Left ventricle myocardium inferior (tissue), 1 donor: Measurements from ENCODE around the gene CSTPP1. TPM values are rescaled to one million over a fixed set of nuclear protein-coding genes. Genes with fewer than 3 reads are reported as not detected.

ENCODE experiments used
- DNase-seq: peaks from one replicate; pipeline ENCODE4 v3.0.0-alpha.2; 2020
- H3K27ac ChIP-seq: fragments of 200-600 bp; replicated peaks from 2 replicates; pipeline ENCODE4 v1.8.0; 2021
- H3K27me3 ChIP-seq: fragments of 200-600 bp; 2 replicates; pipeline ENCODE4 v1.8.0; 2021; ENCODE audit warnings: low read depth
- H3K36me3 ChIP-seq: fragments of 200-600 bp; 2 replicates; pipeline ENCODE4 v1.8.0; 2021
- H3K4me1 ChIP-seq: fragments of 200-600 bp; 2 replicates; pipeline ENCODE4 v1.8.0; 2021
- H3K4me3 ChIP-seq: fragments of 200-600 bp; 2 replicates; pipeline ENCODE4 v1.8.0; 2021; ENCODE audit warnings: mild to moderate bottlenecking, moderate library complexity
- H3K9me3 ChIP-seq: fragments of 200-600 bp; replicated peaks from 2 replicates; pipeline ENCODE4 v1.8.0; 2021
- intact Hi-C: fragments of 100-400 bp; cut with micrococcal nuclease; formaldehyde crosslinking; loops from one replicate; pipeline ENCODE4 v1.11.0; 2022
- total RNA-seq: library from RNA; stranded (reverse); fragmentation: NEBNext Ultra II Directional; extraction: Animal tissue kit (Norgen Biotek cat#: 25700); gene quantifications from one replicate; pipeline ENCODE4 v1.2.1, GENCODE V29; 2021
- TF ChIP-seq, protein P1 (sequence below): fragments of 200-600 bp; IDR thresholded peaks from 2 replicates; pipeline ENCODE4 v1.8.0; 2021; ENCODE audit warnings: antibody characterized with exemption, mild to moderate bottlenecking, borderline replicate concordance
- donor health status: DM: no; HTN: yes; CAD: no; lungs with severe emphysema.

The CSTPP1 gene
- total RNA-seq, 1 donor from 2014 or later = 12.9 TPM

DNA sequence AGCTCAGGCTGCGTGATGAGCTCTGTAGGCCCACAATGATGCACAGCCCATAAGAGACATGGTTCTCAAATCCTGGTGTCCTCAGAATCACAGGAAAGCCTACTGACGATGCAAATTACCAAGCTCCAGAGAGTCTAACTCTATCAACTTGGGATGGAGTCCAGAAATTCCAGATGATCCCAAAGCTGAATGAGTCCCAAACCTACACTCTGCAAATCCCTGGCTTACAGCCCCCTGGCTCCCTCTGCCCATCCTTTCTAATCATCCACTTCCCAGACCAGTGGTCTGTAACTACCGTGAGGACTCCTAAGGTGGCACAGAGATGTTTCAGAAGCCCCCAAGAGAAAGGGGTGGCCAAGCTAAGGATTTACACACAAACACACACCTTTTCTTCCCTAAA, 226.6 kb downstream of the CSTPP1 start:
- Histone ChIP-seq H3K27ac (no peak overlapping the region), H3K36me3 (peaks cover 44% of the 10 kb centered on the region), H3K9me3 (no peaks in the 10 kb centered on the region), H3K4me3 (no peak overlapping the region), H3K27me3 (no peaks in the 10 kb centered on the region), H3K4me1 (peaks cover 12% of the 10 kb centered on the region)
- TF ChIP-seq, protein P1, sequence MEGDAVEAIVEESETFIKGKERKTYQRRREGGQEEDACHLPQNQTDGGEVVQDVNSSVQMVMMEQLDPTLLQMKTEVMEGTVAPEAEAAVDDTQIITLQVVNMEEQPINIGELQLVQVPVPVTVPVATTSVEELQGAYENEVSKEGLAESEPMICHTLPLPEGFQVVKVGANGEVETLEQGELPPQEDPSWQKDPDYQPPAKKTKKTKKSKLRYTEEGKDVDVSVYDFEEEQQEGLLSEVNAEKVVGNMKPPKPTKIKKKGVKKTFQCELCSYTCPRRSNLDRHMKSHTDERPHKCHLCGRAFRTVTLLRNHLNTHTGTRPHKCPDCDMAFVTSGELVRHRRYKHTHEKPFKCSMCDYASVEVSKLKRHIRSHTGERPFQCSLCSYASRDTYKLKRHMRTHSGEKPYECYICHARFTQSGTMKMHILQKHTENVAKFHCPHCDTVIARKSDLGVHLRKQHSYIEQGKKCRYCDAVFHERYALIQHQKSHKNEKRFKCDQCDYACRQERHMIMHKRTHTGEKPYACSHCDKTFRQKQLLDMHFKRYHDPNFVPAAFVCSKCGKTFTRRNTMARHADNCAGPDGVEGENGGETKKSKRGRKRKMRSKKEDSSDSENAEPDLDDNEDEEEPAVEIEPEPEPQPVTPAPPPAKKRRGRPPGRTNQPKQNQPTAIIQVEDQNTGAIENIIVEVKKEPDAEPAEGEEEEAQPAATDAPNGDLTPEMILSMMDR = no peak
- DNase-seq = no peak
- intact Hi-C loops = no loop called here

DNA sequence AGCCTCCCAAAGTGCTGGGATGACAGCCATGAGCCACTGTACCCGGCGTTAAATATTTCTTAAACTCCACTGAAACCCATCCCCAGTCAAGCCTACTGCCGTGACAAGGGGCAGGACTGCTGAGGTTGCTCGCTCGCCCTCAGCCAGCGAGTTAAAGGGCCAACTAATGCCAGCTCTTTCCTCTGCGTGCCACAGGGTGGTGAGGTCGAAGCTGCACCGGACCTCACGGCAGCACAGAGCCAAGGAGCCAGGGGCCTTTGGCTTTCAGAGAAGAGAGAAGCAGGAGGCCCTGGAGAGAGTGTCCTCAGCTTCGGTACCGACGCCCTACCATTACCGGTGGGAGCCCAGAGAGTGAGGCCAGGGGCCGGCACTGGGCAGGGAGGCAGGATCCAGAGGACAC, 227.3 kb downstream of the CSTPP1 start:
- no peak for DNase-seq
- H3K27me3 ChIP-seq = no peaks in the 10 kb centered on the region
- peaks cover 12% of the 10 kb centered on the region for H3K4me1 ChIP-seq
- TF ChIP-seq, protein P1 = no peak
- intact Hi-C loops = no loop called here
- no peak overlapping the region for H3K4me3 ChIP-seq
- no peaks in the 10 kb centered on the region for H3K9me3 ChIP-seq
- H3K27ac ChIP-seq = no peak overlapping the region
- H3K36me3 ChIP-seq = peaks cover 51% of the 10 kb centered on the region

DNA sequence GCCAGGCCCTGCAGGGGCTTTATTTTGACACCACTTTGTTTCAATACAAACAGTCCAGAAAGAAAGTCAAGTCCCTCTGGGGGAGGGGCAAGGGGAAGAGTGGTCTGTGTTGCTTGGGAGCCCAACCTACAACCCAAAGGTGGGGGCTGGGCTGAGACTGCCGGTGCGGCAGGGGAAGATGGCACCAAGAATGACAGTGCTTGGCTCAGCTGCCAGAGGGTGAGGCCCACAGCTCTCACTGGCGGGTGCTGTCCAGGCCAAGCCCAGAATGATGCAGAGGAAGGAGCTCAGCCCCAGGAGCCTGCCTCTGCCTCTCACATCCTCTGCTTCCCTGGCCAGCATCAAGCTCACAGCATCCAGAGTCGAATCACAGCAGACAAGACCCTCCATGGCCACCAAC, 227.8 kb downstream of the CSTPP1 start:
- no peak for DNase-seq
- no peaks in the 10 kb centered on the region for H3K9me3 ChIP-seq
- no peak overlapping the region for H3K27ac ChIP-seq
- H3K4me1 ChIP-seq = peaks cover 12% of the 10 kb centered on the region
- H3K36me3 ChIP-seq = peaks cover 56% of the 10 kb centered on the region
- intact Hi-C loops = no loop called here
- H3K27me3 ChIP-seq = no peaks in the 10 kb centered on the region
- TF ChIP-seq, protein P1 = no peak
- H3K4me3 ChIP-seq = no peak overlapping the region

DNA sequence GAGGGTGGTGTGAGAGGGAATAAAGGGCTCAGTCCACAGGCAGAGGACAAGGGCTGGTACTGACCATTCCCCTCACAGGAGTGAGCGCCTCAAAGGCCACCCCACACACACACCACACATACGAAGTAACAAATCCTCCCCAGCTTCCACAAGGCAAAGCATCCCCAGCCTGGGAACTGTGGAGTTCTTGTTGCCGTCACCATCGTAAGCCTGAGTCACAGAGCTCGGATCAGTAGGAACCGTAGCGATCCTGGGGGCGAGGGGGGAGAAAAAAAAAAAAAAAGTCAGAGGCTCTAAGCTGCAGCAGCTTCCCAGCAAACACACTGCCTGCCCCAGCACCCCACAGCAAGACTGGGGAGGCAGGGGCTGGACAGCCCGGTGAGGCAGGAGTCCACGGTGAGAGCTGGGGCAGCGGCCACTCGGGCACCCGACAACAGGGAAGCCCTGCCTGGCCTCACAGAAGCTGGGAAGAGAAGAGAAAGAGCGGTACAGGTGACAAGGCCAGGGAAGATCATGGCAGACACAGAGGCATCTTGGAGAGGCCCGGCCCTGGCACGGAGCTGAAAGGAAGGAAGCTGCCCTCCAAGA, 228.8 kb downstream of the CSTPP1 start:
- intact Hi-C loops = no loop called here
- peaks cover 66% of the 10 kb centered on the region for H3K36me3 ChIP-seq
- no peak for DNase-seq
- no peak overlapping the region for H3K4me3 ChIP-seq
- TF ChIP-seq, protein P1 = no peak
- H3K27me3 ChIP-seq = no peaks in the 10 kb centered on the region
- H3K27ac ChIP-seq = no peak overlapping the region
- H3K4me1 ChIP-seq = peaks cover 12% of the 10 kb centered on the region
- H3K9me3 ChIP-seq = no peaks in the 10 kb centered on the region

DNA sequence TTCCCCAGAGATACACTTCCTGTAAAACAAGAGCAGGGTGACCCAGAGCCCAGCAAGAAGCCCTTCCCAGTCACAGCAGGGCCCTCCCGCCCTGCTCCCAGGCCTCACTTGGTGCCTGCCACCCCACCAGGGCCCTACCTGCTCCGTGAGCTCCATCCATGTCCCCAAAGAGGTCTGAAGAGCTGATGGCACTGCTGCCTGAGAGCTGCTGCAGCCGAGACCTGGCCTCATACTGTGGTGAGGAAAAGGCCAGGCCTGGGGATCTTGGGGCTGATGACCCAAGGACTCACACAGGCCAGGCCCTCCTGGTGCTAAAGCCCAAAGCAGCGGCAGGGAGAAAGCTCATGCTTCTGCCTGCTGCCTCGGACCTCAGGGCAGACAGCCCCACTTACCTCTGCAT, 229.8 kb downstream of the CSTPP1 start:
- Histone ChIP-seq H3K9me3 (no peaks in the 10 kb centered on the region), H3K4me1 (peaks cover 13% of the 10 kb centered on the region), H3K27me3 (no peaks in the 10 kb centered on the region), H3K27ac (no peak overlapping the region), H3K4me3 (no peak overlapping the region), H3K36me3 (peaks cover 76% of the 10 kb centered on the region)
- no peak for DNase-seq
- intact Hi-C loops = no loop called here
- TF ChIP-seq, protein P1 = no peak
